Mucosa of rectum (tissue), 2 donors: Measurements from ENCODE around the gene ANKRD35.
A peak's percentile ranks its signal among the peaks of the same experiment; 100 is the strongest.

Source experiments
- H3K27ac ChIP-seq, 2 donors: one replicate each; pipeline ENCODE4 v1.7.0; 2013; ENCODE audit warnings: inconsistent platforms in 2 of 2, low read depth in 2 of 2, low read length in 2 of 2
- H3K27me3 ChIP-seq, 2 donors: one replicate each; pipeline ENCODE4 v1.7.0; 2013; ENCODE audit warnings: low read length in 2 of 2; ENCODE audit not compliant: control insufficient read depth in 2 of 2, insufficient read depth in 2 of 2
- H3K36me3 ChIP-seq, 2 donors: one replicate each; pipeline ENCODE4 v1.7.0; 2013; ENCODE audit warnings: low read length in 2 of 2; ENCODE audit not compliant: control insufficient read depth in 2 of 2, insufficient read depth in 2 of 2
- H3K4me1 ChIP-seq, 2 donors: one replicate each; pipeline ENCODE4 v1.7.0; 2013; ENCODE audit warnings: low read length in 2 of 2, mild to moderate bottlenecking in 1 of 2; ENCODE audit not compliant: control insufficient read depth in 2 of 2, insufficient read depth in 2 of 2
- H3K4me3 ChIP-seq, 2 donors: one replicate each; pipeline ENCODE4 v1.7.0; 2013; ENCODE audit warnings: low read length in 2 of 2
- H3K9ac ChIP-seq, 2 donors: one replicate each; pipeline ENCODE4 v1.7.0; 2013; ENCODE audit warnings: low read length in 2 of 2, low read depth in 1 of 2, mild to moderate bottlenecking in 1 of 2
- H3K9me3 ChIP-seq, 2 donors: one replicate each; pipeline ENCODE4 v1.7.0; 2013; ENCODE audit warnings: low read length in 2 of 2; ENCODE audit not compliant: control insufficient read depth in 2 of 2
- donor health status: healthy.
- donor health status: Normal muscosa, but diverticular disease.

The ANKRD35 gene

GRCh38 chr1:145884675-145885074 is 991 bp downstream of the ANKRD35 start:
- Histone ChIP-seq H3K9ac (no peak overlapping the region), H3K27me3 (peaks cover 12 to 18% of the 10 kb centered on the region in 2 donors), H3K4me3 (no peak overlapping the region), H3K9me3 (no peaks in the 10 kb centered on the region), H3K4me1 (peaks cover 3 to 5% of the 10 kb centered on the region in 2 donors), H3K27ac (no peak overlapping the region), H3K36me3 (no peaks in the 10 kb centered on the region)

DNA sequence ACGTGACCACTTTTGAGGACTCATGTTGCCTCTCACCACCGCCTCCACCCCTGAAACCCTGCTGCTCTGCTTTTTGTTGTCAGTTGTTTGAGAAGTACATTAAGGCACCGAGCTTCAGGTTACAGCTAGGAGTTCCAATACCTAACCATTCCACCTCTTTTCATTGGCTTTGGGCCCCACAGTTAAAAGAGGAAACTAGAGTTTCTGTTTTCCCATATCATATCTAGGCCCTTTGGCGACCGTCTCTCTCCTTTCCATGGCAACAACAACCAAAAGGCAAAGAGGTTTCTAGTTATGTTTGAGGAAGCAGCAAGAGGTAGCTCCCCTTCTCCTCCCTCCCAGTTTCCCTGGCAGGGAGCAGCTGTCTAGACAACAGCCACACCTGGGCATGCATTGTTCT is 5.9 kb downstream of the ANKRD35 start:
- no peak overlapping the region for H3K4me3 ChIP-seq
- no peaks in the 10 kb centered on the region for H3K4me1 ChIP-seq
- no peak overlapping the region for H3K9ac ChIP-seq
- no peaks in the 10 kb centered on the region for H3K36me3 ChIP-seq
- H3K27ac ChIP-seq, result no peak overlapping the region
- no peaks in the 10 kb centered on the region for H3K9me3 ChIP-seq
- H3K27me3 ChIP-seq, result peaks cover 10 to 11% of the 10 kb centered on the region in 2 donors

DNA sequence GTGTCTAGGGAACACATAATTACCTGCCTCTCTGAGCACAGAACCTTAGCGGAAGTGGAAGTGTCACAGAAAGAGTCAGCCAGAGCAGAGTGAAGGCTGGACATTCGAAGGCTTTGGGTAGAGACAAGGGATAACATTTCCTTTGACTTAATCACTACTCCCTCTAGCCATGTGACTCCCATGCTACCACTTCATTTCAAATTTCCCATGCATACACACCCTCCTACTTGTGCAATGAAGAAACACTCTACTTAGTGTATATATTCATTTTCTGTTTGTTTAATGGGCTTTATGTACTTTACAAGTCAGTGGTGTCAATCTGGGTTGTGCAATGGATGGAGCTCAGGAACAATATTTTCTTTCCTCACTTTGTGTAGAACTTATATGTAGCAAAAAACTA is 6.9 kb downstream of the ANKRD35 start:
- H3K9me3 ChIP-seq, result no peaks in the 10 kb centered on the region
- H3K4me1 ChIP-seq, result no peaks in the 10 kb centered on the region
- no peak overlapping the region for H3K9ac ChIP-seq
- peaks cover under 1 to 4% of the 10 kb centered on the region in 2 donors for H3K27me3 ChIP-seq
- no peak overlapping the region for H3K27ac ChIP-seq
- no peak overlapping the region for H3K4me3 ChIP-seq
- no peaks in the 10 kb centered on the region for H3K36me3 ChIP-seq

DNA sequence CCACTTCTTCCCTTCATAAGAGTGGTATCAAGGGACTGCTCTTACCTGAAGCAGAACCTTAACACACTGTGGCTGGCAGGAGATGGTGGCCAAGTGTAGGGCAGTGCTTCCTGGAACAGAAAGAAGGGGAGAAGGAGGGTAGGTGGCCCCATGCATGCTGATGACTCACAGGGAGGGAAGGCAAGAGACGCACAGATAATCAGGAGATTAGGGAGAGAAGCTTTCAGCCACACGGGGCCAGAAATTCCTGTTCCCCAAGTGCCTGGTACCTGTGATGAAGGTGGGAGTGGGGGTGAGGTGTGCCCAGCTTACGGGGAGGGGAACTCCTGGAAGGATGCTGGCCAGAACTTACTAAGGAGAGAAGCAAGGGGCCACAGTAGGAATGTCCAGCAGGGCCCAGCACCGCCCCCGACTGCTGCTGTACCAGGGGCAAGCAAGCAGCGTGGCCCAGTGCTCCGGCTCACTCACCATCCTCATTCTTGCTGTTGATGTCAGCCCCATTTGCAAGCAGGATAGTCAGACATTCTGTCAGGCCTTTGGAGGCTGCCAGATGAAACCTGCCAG is 7.7 kb downstream of the ANKRD35 start:
- no peak overlapping the region for H3K27ac ChIP-seq
- H3K27me3 ChIP-seq, result peaks cover 0 to 4% of the 10 kb centered on the region in 2 donors
- H3K4me3 ChIP-seq, result no peak overlapping the region
- no peaks in the 10 kb centered on the region for H3K9me3 ChIP-seq
- H3K9ac ChIP-seq, result no peak overlapping the region
- no peaks in the 10 kb centered on the region for H3K4me1 ChIP-seq
- no peaks in the 10 kb centered on the region for H3K36me3 ChIP-seq

DNA sequence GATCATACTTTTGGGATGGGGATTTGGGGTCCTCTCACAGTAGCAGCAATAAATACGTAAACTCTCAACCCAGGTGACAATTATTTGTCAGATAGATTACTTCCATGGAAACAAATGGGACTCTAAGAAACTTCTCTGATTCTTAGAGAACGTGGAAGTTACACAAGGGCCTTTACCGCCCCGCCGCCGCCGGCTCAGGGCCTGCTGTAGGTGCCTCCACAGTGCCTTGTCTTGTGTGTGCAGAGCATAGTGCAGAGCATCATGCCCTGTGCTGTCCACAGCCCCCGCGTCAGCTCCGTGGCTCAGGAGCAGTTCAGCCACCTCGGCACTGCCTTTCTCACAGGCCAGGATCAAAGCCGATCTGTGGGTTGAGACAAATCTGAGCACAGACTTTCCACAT is 11.0 kb downstream of the ANKRD35 start:
- no peak overlapping the region for H3K9ac ChIP-seq
- H3K27me3 ChIP-seq, result peaks cover 4 to 7% of the 10 kb centered on the region in 2 donors
- no peak overlapping the region for H3K27ac ChIP-seq
- H3K36me3 ChIP-seq, result no peaks in the 10 kb centered on the region
- H3K9me3 ChIP-seq, result no peaks in the 10 kb centered on the region
- H3K4me1 ChIP-seq, result peaks cover 0 to 4% of the 10 kb centered on the region in 2 donors
- H3K4me3 ChIP-seq, result no peak overlapping the region

- Histone ChIP-seq H3K4me3 (peak overlapping the region; percentile 20 to 48), H3K27me3 (peaks cover 4 to 13% of the 10 kb centered on the region in 2 donors), H3K9me3 (no peaks in the 10 kb centered on the region), H3K9ac (peak overlapping the region; percentile 48 to 61), H3K4me1 (peaks cover 0 to 4% of the 10 kb centered on the region in 2 donors), H3K36me3 (no peaks in the 10 kb centered on the region), H3K27ac (peak overlapping the region; percentile 22 to 70)
Observed at GRCh38 chr1:145871994-145872924, 13.4 kb downstream of the ANKRD35 start.

- Histone ChIP-seq H3K27me3 (peaks cover 2 to 15% of the 10 kb centered on the region in 2 donors), H3K4me1 (peaks cover 0 to 4% of the 10 kb centered on the region in 2 donors), H3K4me3 (no peak overlapping the region), H3K36me3 (no peaks in the 10 kb centered on the region), H3K9ac (no peak overlapping the region), H3K27ac (no peak overlapping the region), H3K9me3 (no peaks in the 10 kb centered on the region)
Observed at GRCh38 chr1:145868232-145868631, 17.4 kb downstream of the ANKRD35 start.

GRCh38 chr1:145863282-145864018 is 22.2 kb downstream of the ANKRD35 start:
- Histone ChIP-seq H3K4me1 (peaks cover 4% of the 10 kb centered on the region in 2 donors), H3K36me3 (no peaks in the 10 kb centered on the region), H3K27me3 (peaks cover 0 to 9% of the 10 kb centered on the region in 2 donors), H3K9ac (no peak overlapping the region), H3K27ac (no peak overlapping the region), H3K4me3 (no peak overlapping the region), H3K9me3 (no peaks in the 10 kb centered on the region)

DNA sequence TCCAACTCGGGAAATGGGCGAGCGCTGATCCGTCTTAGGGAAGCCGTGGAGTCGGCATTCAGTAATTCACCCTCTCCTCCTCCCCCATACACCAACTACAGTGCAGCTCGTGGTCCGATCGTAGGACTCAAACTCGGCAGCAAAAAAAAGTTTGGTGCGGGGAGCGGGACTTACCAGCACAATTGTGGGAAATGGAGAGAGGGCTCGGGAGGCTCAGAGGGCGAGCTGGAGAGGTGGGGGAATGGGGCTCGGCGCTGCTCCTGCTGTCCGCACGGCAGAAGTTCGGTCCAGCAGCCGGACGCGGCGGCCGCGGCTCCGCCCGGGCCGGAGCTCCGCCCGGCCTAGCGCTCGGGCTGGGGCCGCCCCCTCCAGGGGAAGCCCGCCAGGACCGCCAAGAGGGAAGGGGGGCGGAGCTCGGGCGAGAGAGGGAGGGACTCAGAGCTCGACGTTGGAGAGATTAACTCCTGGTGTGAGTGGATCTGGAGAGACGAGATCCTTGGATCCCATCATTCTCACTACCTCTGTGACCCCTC is 26.1 kb downstream of the ANKRD35 start:
- Histone ChIP-seq H3K4me3 (peak overlapping the region; percentile 68 to 97), H3K27me3 (no peaks in the 10 kb centered on the region), H3K9ac (peak overlapping the region; percentile 79 to 81), H3K36me3 (peaks cover 16 to 17% of the 10 kb centered on the region in 2 donors), H3K4me1 (peaks cover 4 to 8% of the 10 kb centered on the region in 2 donors), H3K9me3 (no peaks in the 10 kb centered on the region), H3K27ac (peak overlapping the region; percentile 86 to 91)
